ENCODE data around the gene BLOC1S5.
"Not testable (repeated sequence)": the region's sequence is repeated elsewhere in the genome, so short reads cannot be mapped to it uniquely, and the experiment has no call there.

- not testable (repeated sequence) for TF ChIP-seq CTCF (IDR thresholded peaks at IDR 0.05; ENCODE audit: low read length); EZH2 (optimal IDR thresholded peaks at IDR 0.05; ENCODE audit: low read depth, low read length); EZH2phosphoT487 (IDR thresholded peaks at IDR 0.05; ENCODE audit: low read length)
These were observed 30.1 kb downstream of the BLOC1S5 start for GRCh38 chr6:8034107-8034506.
